PFSK-1 (cell line): ENCODE data around the gene GALNS.

Source experiments
- POLR2AphosphoS5 ChIP-seq: IDR thresholded peaks from 2 replicates; pipeline ENCODE4 v1.6.1; 2012; ENCODE audit warnings: low read depth, mild to moderate bottlenecking, control low read depth, low read length, moderate library complexity
- SIN3A ChIP-seq: IDR thresholded peaks from 2 replicates; pipeline ENCODE4 v1.6.1; 2012; ENCODE audit warnings: mild to moderate bottlenecking, low read length, moderate library complexity, borderline replicate concordance; ENCODE audit not compliant: insufficient read depth
- TF ChIP-seq, protein P1 (sequence below), 2 experiments: IDR thresholded peaks; 2 replicates each; pipeline versions ENCODE4 v1.6.1 to v1.8.0; 2011 to 2012; ENCODE audit warnings: low read depth in 2 of 2, low read length in 2 of 2, control low read depth in 1 of 2, inconsistent platforms in 1 of 2, mild to moderate bottlenecking in 1 of 2, moderate library complexity in 1 of 2; ENCODE audit not compliant: insufficient read depth in 1 of 2

DNA sequence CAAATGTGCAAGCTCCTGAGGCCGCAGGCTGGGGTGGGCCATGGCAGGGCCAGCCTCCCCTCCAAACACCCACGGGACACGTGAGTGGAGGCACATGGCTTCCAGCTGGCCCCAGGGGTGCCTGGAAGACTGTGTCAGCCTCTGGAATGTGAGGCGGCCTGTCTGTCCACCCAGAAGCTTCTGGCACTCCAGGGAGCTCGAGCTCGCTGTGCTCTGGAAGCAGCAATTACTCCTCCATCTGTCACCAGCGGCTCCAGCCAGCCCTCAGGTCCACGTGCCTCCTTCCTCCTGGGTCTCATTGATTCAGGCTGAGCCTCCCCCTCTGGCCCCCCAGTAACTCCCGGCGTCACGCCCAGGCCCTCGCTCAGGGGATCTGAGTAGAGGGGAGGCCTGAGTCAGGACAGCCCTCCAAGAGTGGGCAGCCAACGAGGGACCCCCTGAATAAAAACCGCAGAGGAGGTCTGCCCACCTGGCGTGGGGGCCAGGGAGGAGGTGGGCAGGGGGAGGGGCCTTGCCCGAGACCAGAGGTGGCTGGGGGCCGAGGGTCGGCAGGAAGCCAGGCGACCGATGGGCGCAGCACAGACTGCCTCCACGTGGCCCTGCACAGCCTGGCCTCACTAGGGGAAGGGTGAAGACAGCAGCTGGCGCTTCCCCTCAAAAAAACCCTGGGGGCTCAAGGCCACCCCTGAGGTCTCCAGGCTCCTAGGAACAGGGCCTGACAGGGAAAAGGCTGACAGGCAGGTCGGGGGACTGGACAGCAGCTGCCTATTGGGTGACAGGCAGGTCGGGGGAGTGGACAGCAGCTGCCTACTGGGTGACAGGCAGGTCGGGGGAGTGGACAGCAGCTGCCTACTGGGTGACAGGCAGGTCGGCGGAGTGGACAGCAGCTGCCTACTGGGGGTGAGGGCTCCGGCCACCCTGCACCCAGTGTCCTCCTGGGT lies 83.6 kb downstream of the GALNS start:
- TF ChIP-seq SIN3A (no peak), POLR2AphosphoS5 (no peak)
- TF ChIP-seq, protein P1, sequence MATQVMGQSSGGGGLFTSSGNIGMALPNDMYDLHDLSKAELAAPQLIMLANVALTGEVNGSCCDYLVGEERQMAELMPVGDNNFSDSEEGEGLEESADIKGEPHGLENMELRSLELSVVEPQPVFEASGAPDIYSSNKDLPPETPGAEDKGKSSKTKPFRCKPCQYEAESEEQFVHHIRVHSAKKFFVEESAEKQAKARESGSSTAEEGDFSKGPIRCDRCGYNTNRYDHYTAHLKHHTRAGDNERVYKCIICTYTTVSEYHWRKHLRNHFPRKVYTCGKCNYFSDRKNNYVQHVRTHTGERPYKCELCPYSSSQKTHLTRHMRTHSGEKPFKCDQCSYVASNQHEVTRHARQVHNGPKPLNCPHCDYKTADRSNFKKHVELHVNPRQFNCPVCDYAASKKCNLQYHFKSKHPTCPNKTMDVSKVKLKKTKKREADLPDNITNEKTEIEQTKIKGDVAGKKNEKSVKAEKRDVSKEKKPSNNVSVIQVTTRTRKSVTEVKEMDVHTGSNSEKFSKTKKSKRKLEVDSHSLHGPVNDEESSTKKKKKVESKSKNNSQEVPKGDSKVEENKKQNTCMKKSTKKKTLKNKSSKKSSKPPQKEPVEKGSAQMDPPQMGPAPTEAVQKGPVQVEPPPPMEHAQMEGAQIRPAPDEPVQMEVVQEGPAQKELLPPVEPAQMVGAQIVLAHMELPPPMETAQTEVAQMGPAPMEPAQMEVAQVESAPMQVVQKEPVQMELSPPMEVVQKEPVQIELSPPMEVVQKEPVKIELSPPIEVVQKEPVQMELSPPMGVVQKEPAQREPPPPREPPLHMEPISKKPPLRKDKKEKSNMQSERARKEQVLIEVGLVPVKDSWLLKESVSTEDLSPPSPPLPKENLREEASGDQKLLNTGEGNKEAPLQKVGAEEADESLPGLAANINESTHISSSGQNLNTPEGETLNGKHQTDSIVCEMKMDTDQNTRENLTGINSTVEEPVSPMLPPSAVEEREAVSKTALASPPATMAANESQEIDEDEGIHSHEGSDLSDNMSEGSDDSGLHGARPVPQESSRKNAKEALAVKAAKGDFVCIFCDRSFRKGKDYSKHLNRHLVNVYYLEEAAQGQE (IDR thresholded peaks at IDR 0.05; ENCODE audit: insufficient read depth in 1 of 2, low read depth in 2 of 2, low read length in 2 of 2) = no peak
